Colonic mucosa (tissue), 4 donors: ENCODE data around the gene DMD. TPM values are rescaled to one million over a fixed set of nuclear protein-coding genes. Genes with fewer than 3 reads are reported as not detected.

Source experiments
- DNase-seq: peaks from one replicate; pipeline ENCODE4 v3.0.0-alpha.2; 2020
- H3K27ac ChIP-seq: fragments of 200-600 bp; one replicate; pipeline ENCODE4 v1.8.0; 2021
- H3K27me3 ChIP-seq: fragments of 200-600 bp; one replicate; pipeline ENCODE4 v1.8.0; 2021
- H3K36me3 ChIP-seq: fragments of 200-600 bp; one replicate; pipeline ENCODE4 v1.8.0; 2021
- H3K4me1 ChIP-seq: fragments of 200-600 bp; one replicate; pipeline ENCODE4 v1.8.0; 2021; ENCODE audit warnings: mild to moderate bottlenecking
- H3K4me3 ChIP-seq: fragments of 200-600 bp; one replicate; pipeline ENCODE4 v1.8.0; 2021
- H3K9ac ChIP-seq, 2 donors: one replicate each; pipeline ENCODE4 v1.7.0; 2013; ENCODE audit warnings: control low read depth in 2 of 2, low read depth in 2 of 2, low read length in 2 of 2
- H3K9me3 ChIP-seq: fragments of 200-600 bp; one replicate; pipeline ENCODE4 v1.8.0; 2021
- CTCF ChIP-seq: fragments of 200-600 bp; IDR thresholded peaks from one replicate; pipeline ENCODE4 v1.8.0; 2022; ENCODE audit warnings: antibody characterized with exemption, mild to moderate bottlenecking
- intact Hi-C: fragments of 100-400 bp; cut with DNase I; formaldehyde crosslinking; loops from one replicate; pipeline ENCODE4 v1.14.1; 2022
- total RNA-seq, 2 donors: library from RNA; stranded (reverse); fragmentation: NEBNext Ultra II Directional in 1 of 2; extraction: Animal tissue kit (Norgen Biotek cat#: 25700) in 1 of 2; gene quantifications; one replicate each; pipeline ENCODE4 v1.2.1, GENCODE V29; 2021
- donor health status: healthy.
- donor health status: DM: no; HTN: no; CAD: no.
- donor health status: DM: no; HTN: no; CAD: no.

DMD gene
- total RNA-seq, 2 donors from 2014 or later = 7.3 to 24.5 TPM

GRCh38 chrX:31316340-31316991 is 1894.9 kb downstream of the DMD start:
- no peak for TF ChIP-seq CTCF
- H3K9ac ChIP-seq = no peak overlapping the region
- no peaks in the 10 kb centered on the region for H3K4me1 ChIP-seq
- intact Hi-C loops = no loop called here
- H3K4me3 ChIP-seq = no peak overlapping the region
- no peak overlapping the region for H3K27ac ChIP-seq
- no peaks in the 10 kb centered on the region for H3K9me3 ChIP-seq
- DNase-seq = no peak
- no peaks in the 10 kb centered on the region for H3K36me3 ChIP-seq
- H3K27me3 ChIP-seq = no peaks in the 10 kb centered on the region

DNA sequence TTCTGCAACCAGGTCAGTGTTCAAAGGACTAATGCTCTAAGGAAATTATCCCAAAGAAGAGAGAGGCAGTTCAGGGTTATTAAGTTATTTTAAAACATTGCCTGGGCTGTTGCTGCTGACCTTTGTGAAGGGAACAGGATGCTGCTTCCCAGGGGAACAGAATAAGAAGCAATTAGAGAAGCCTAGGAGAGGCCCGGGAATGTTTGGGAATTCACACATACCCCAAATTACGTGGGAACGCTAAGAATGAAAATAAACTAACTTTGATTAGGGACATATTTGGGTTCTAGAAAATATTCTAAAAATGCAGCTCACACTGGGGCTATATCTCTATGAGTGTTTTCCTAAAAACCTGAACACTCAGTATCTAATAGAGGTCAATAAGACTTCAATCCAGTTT is 1896.4 kb downstream of the DMD start:
- Histone ChIP-seq H3K4me1 (no peaks in the 10 kb centered on the region), H3K27me3 (no peaks in the 10 kb centered on the region), H3K36me3 (no peaks in the 10 kb centered on the region), H3K27ac (no peak overlapping the region), H3K9ac (no peak overlapping the region), H3K4me3 (no peak overlapping the region), H3K9me3 (no peaks in the 10 kb centered on the region)
- no peak for DNase-seq
- no peak for TF ChIP-seq CTCF
- intact Hi-C loops = no loop called here

DNA sequence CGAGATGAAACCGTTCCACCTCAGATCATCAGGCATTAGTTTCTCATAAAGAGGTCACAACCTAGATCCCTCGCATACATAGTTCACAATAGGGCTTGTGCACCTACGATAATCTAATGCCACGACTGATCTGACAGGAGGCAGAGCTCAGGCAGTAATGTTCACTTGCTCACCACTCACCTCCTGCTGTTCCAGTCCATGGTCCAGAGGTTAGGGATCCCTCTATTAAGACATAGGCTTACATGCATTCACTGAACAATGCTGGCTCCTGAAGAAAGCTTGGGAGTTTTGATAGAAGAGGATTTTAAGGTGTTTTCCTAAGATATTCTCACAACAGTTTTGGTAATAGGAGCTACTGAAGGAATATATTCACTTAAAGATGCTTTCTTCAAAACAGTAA is 1903.4 kb downstream of the DMD start:
- H3K9ac ChIP-seq = no peak overlapping the region
- H3K27ac ChIP-seq = no peak overlapping the region
- DNase-seq = no peak
- H3K36me3 ChIP-seq = no peaks in the 10 kb centered on the region
- no peaks in the 10 kb centered on the region for H3K4me1 ChIP-seq
- H3K4me3 ChIP-seq = no peak overlapping the region
- no peak for TF ChIP-seq CTCF
- H3K27me3 ChIP-seq = no peaks in the 10 kb centered on the region
- H3K9me3 ChIP-seq = no peaks in the 10 kb centered on the region
- intact Hi-C loops = no loop called here

DNA sequence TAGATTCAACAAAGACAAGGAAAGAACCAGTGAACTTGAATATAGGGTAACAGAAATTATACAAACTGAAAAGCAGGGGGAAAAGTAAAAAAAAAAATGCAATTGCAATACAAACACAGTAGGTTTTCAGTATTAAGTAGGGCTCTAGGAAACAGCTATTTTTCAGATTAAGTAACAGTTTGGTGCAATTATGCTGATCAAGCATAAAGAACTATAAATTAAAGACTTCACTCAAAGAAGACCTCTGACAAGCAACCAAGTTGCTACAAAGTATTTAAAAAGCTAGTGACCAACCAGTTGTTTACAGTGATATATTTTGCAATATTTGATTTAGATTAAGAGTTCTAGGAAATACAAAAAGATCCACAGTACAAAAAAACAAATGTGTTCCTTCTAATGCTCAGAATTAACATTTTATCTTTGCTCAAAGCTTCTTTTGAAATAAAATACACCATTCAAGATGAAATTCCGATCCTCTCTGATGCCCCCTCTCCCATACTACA is 1908.7 kb downstream of the DMD start:
- no peak overlapping the region for H3K4me3 ChIP-seq
- intact Hi-C loops = no loop called here

DNA sequence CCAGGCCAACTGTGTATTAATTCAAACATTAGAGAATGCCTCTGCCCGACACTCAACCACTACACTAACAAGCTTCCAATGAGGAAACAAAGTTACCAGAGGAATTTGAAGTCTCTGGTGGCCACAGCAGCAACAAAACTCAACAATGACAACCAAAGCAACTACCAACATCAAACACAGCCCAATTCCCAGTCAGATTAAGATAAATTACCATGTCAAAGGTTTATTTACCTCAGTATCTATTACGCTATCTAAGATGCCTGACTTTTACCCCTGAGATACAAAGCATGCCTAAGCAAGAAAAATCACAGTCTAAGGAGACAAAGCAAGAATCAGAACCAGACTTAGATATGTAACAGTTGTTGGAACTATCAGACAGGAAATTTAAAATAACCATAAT is 1909.4 kb downstream of the DMD start:
- TF ChIP-seq CTCF = no peak
- no peaks in the 10 kb centered on the region for H3K9me3 ChIP-seq
- H3K4me3 ChIP-seq = no peak overlapping the region

More for the DNA sequence above, 1908.7 kb downstream of the DMD start:
- Histone ChIP-seq H3K27me3 (no peaks in the 10 kb centered on the region), H3K36me3 (no peaks in the 10 kb centered on the region), H3K27ac (no peak overlapping the region), H3K9me3 (no peaks in the 10 kb centered on the region), H3K9ac (no peak overlapping the region), H3K4me1 (no peaks in the 10 kb centered on the region)
- no peak for TF ChIP-seq CTCF
- DNase-seq = no peak

More for the DNA sequence above, 1909.4 kb downstream of the DMD start:
- intact Hi-C loops = no loop called here
- Histone ChIP-seq H3K9ac (no peak overlapping the region), H3K36me3 (no peaks in the 10 kb centered on the region), H3K4me1 (no peaks in the 10 kb centered on the region), H3K27me3 (no peaks in the 10 kb centered on the region), H3K27ac (no peak overlapping the region)
- DNase-seq = no peak
